Measurements from ENCODE around the gene SEPTIN7. TPM values are rescaled to one million over a fixed set of nuclear protein-coding genes. Genes with fewer than 3 reads are reported as not detected.

Gene SEPTIN7
- total RNA-seq, 1 experiment from 2014 or later = 140 TPM

GRCh38 chr7:35784332-35784731, 16.5 kb upstream of the SEPTIN7 start (continued):
- TF ChIP-seq CTCF (IDR thresholded peaks at IDR 0.05 in 2 of 3, conservative IDR thresholded peaks at IDR 0.05 in 1 of 3; ENCODE audit: borderline replicate concordance in 1 of 3, insufficient read depth in 1 of 3, low read depth in 2 of 3, low read length in 2 of 3) = no peak
- no peak for TF ChIP-seq JUND (IDR thresholded peaks at IDR 0.05)
- no peak for TF ChIP-seq POLR2AphosphoS5 (IDR thresholded peaks at IDR 0.05; ENCODE audit: low read depth, low read length)
- TF ChIP-seq TCF7L2 (IDR thresholded peaks at IDR 0.05; ENCODE audit: borderline replicate concordance, extremely low read depth, insufficient read depth, insufficient read length) = no peak

- Histone ChIP-seq H3K9me2 (ENCODE audit: insufficient read depth) (no peaks in the 10 kb centered on the region), H3K9ac (ENCODE audit: low read length) (no peak overlapping the region), H3K27me3 (ENCODE audit: insufficient read depth, low read length) (no peaks in the 10 kb centered on the region), H3K79me2 (ENCODE audit: insufficient read depth, low read length) (no peaks in the 10 kb centered on the region), H3K9me3 (ENCODE audit: control insufficient read depth in 1 of 2, insufficient read depth in 1 of 2, low read depth in 1 of 2, low read length in 2 of 2) (no peaks in the 10 kb centered on the region), H3K4me3 (replicated peaks in 1 of 2; ENCODE audit: low read depth in 1 of 2, low read length in 2 of 2) (no peak overlapping the region), H3K27ac (ENCODE audit: low read depth, low read length) (no peak overlapping the region), H4K20me1 (ENCODE audit: insufficient read depth) (no peaks in the 10 kb centered on the region), H3K4me2 (ENCODE audit: low read length) (no peak overlapping the region), H2AFZ (ENCODE audit: low read depth, low read length, poor library complexity, severe bottlenecking) (no peak overlapping the region), H3K4me1 (ENCODE audit: control insufficient read depth in 1 of 2, insufficient read depth in 2 of 2, low read length in 2 of 2) (no peaks in the 10 kb centered on the region), H3K36me3 (ENCODE audit: control insufficient read depth in 1 of 2, insufficient read depth in 2 of 2, low read length in 2 of 2) (no peaks in the 10 kb centered on the region)
- ChIA-PET CTCF (no interaction called here), POLR2A (no interaction called here), RAD21 (ENCODE audit: low non-redundant PET in 1 of 2, low total read pairs in 2 of 2, uncharacterized antibody in 2 of 2, unreplicated experiment in 2 of 2) (no interaction called here)
- TF ChIP-seq POLR2A (IDR thresholded peaks at IDR 0.05; ENCODE audit: borderline replicate concordance, extremely low read depth, insufficient read depth, insufficient read length) (no peak), CBX3 (IDR thresholded peaks at IDR 0.05; ENCODE audit: low read depth) (no peak), ZNF274 (IDR thresholded peaks at IDR 0.05; ENCODE audit: low read depth, low read length) (no peak), EZH2phosphoT487 (IDR thresholded peaks at IDR 0.05; ENCODE audit: borderline replicate concordance) (no peak), EZH2 (IDR thresholded peaks at IDR 0.05) (no peak), MAX (IDR thresholded peaks at IDR 0.05) (no peak), EGR1 (IDR thresholded peaks at IDR 0.05; ENCODE audit: low read depth) (no peak), SP1 (IDR thresholded peaks at IDR 0.05; ENCODE audit: low read depth) (no peak), REST (IDR thresholded peaks at IDR 0.05; ENCODE audit: low read depth) (no peak), ATF3 (IDR thresholded peaks at IDR 0.05) (no peak), POLR2AphosphoS5 (IDR thresholded peaks at IDR 0.05; ENCODE audit: low read depth, low read length) (no peak), CEBPB (IDR thresholded peaks at IDR 0.05; ENCODE audit: low read depth) (no peak)
- ATAC-seq (no peak), DNase-seq (ENCODE audit: low read depth, low spot score) (no peak)
- intact Hi-C loops (cut with micrococcal nuclease) = no loop called here
- BruUV-seq (replicated peaks) = no TSS peak
Measured at GRCh38 chr7:35785250-35785649, 15.6 kb upstream of the SEPTIN7 start.

Measured in HCT116 (cell line).